HG03575 (cell line): Measurements from ENCODE around the gene SUPT5H.

ENCODE experiments used
- ATAC-seq: cut with Tn5 transposase; IDR thresholded peaks from one replicate; pipeline ENCODE4 v1.9.1; 2021; ENCODE audit not compliant: unreplicated experiment, insufficient number of reproducible peaks, low FRiP score; ENCODE audit errors: extremely low read depth

The SUPT5H gene

DNA sequence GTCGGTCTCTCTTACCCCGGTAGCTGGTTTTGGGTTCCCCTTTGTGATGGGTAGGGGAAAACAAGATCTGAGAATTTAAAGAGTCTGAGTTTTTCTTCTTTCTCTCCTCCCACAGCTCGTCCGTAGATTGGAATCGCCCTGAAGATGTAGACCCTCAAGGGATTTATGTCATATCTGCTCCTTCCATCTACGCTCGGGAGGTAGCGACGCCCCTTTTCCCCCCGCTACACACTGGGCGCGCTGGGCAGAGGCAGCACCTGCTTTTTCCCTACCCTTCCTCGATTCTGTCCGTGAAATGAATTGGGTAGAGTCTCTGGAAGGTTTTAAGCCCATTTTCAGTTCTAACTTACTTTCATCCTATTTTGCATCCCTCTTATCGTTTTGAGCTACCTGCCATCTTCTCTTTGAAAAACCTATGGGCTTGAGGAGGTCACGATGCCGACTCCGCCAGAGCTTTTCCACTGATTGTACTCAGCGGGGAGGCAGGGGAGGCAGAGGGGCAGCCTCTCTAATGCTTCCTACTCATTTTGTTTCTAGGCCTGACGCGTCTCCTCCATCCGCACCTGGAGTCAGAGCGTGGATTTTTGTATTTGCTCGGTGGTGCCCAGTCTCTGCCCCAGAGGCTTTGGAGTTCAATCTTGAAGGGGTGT is 62.5 kb downstream of the SUPT5H start:
- no peak for ATAC-seq

DNA sequence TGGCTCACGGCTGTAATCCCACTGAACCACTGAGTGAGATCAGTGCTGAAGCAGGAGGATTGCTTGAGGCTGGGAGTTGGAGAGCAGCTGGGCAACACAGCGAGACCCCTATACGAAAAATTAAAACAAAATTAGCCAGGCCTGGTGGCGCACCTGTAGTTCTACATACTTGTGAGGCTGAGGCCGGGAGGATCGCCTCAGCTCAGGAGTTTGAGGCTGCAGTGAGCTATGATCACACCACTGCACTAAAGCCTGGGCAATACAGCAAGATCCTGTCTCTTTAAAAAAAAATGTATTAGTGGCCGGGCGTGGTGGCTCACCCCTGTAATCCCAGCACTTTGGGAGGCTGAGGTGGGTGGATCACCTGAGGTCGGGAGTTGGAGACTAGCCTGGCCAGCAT is 63.2 kb downstream of the SUPT5H start:
- ATAC-seq: no peak

- ATAC-seq: no peak
Measured at GRCh38 chr19:39509233-39509632, 63.9 kb downstream of the SUPT5H start.

DNA sequence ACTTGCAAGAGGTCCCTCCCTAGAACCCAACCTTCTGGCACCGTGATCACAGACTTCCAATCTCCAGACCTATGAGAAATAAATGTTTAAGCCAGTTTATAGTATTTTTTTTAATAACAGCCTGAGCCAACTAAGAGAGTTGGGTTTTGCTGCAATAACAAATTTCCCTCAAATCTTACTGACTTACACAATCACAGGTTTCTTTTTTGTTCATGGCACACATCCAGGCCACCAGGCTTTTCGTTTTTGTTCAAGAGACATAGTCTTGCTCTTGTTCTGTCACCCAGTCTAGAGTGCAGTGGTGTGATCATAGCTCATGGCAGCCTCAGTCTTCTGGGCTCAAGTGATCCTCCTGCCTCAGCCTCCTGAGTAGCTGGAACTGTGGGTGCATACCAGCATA is 67.6 kb downstream of the SUPT5H start:
- no peak for ATAC-seq

DNA sequence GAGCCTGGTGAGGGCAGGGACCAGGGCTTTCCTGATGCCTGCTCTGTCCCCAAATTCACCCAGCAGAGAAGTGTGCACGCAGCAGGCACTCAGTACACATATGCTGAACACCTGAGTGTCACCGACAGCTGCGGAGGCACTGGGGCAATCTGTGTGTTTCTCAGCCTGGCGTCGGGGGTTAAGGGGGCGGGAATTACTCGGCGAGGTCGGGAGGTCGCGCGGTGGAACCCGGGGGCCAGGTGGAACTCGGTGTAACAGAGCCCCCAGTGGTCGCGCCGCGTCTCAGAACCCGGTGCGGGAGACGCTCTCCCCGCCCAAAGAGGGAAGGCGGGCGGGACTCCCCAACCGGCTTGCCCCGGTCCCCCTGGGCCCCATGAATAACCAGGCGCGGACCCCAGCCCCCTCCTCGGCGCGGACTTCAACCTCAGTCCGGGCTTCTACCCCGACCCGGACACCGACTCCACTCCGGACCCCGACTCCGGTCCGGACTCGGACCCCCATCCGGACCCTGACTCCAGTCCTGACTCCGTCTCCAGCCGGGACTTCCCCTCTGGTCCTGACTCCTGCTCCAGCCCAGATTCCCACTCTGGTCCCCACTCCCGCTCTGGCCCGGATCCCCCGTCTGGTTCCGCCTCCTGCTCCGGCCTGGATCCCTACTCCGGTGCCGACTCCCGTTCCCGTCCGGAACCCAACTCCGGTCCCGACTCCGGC is 69.6 kb downstream of the SUPT5H start, which contains the start of gene SELENOV:
TSS of gene SELENOV (plus strand) at position 300 of the 711 bp plus-strand sequence. CDS start at position 374, 74 bp downstream.
- no peak for ATAC-seq

GRCh38 chr19:39515551-39516191 is 70.3 kb downstream of the SUPT5H start:
- ATAC-seq: no peak

DNA sequence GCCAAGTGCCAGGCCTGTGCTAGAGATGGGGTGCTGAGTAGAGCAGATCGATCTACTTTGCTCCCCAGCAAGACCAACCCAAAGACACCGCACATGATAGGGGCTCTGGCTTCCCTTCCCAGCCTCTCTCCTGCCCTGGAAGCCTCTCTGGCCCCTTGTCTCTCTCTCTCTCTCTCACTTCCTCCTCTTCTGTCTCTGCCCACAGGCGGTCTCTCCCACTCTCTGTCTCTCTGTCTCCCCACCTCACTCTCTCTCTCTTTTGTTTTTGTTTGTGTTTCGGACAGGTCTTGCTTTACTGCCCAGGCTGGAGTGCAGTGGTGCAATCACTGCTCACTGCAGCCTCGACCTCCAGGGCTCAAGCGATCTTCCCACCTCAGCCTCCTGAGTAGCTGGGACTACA is 70.9 kb downstream of the SUPT5H start:
- ATAC-seq: no peak

GRCh38 chr19:39517432-39517831 is 72.0 kb downstream of the SUPT5H start:
- no peak for ATAC-seq

- ATAC-seq: no peak
Measured at GRCh38 chr19:39518458-39518857, 73.1 kb downstream of the SUPT5H start.

- ATAC-seq: no peak
Measured at GRCh38 chr19:39518975-39519374, 73.6 kb downstream of the SUPT5H start.

DNA sequence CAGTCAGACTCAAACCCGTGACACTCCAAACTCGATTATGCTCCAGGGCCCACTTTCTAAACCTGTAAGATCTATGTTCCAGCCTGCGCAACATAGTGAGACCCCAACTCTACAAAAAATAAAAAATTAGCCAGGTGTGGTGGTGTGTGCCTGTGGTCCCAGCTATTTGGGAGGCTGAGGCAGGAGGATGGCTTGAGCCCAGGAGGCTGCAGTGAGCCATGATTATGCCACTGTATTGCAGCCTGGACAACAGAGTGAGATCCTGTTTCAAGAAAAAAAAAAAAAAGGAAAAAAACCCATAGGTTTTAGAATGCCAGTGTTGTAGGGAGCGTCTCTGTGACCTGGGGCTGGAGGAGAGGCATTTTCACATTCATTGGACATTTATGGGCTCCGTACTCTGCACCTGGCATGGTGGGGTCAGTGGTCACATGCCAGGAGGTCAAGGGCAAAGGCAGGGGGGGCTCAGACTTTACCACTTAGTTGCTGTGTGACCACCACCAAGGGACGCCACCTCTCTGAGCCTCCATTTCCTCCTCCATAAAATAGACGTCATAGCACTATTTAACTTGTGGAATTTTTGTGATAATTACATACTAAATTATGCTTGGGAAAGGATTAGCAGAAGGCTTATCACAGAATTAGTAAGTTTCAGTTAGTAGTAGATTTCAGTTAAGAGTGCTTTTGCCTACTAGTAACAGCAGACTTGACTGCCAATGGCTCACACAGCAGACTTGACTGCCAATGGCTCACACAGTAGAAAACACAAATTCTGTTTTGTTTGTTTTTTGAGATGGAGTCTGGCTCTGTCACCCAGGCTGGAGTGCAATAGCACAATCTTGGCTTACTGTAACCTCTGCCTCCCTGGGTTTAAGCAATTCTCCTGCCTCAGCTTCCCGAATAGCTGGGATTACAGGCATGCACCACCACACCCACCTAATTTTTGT is 75.4 kb downstream of the SUPT5H start:
- no peak for ATAC-seq

- no peak for ATAC-seq
Measured at GRCh38 chr19:39524495-39524894, 79.1 kb downstream of the SUPT5H start.

DNA sequence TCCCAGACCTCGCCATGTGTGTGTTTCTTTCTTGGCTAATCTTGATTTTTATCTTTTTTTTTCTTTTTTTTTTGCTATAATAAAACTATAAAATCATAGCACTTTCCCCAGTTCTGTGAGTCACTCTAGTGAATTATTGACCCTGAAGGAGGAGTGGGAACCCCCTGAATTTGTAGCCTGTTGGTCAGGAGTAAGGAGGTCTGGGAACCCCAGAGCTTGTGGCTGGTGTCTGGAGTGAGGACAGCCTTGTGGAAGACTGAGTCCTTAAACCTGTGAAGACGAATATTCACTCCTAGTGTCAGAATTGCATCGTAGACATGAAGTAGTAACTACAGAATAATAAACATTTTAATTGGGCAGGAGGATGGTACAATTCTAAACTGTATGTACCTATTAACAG is 79.8 kb downstream of the SUPT5H start:
- ATAC-seq: no peak
